DMS 273 treated with DMSO at 0.1 percent for 48 hours (cell line): Measurements from ENCODE around the gene ANTKMT.
A peak's percentile ranks its signal among the peaks of the same experiment; 100 is the strongest.
"Not testable (repeated sequence)": the region's sequence is repeated elsewhere in the genome, so short reads cannot be mapped to it uniquely, and the experiment has no call there.

ENCODE experiments used
- DNase-seq: peaks from one replicate; lab custom pipeline; 2025; lab: John Stamatoyannopoulos, UW

Gene ANTKMT

DNA sequence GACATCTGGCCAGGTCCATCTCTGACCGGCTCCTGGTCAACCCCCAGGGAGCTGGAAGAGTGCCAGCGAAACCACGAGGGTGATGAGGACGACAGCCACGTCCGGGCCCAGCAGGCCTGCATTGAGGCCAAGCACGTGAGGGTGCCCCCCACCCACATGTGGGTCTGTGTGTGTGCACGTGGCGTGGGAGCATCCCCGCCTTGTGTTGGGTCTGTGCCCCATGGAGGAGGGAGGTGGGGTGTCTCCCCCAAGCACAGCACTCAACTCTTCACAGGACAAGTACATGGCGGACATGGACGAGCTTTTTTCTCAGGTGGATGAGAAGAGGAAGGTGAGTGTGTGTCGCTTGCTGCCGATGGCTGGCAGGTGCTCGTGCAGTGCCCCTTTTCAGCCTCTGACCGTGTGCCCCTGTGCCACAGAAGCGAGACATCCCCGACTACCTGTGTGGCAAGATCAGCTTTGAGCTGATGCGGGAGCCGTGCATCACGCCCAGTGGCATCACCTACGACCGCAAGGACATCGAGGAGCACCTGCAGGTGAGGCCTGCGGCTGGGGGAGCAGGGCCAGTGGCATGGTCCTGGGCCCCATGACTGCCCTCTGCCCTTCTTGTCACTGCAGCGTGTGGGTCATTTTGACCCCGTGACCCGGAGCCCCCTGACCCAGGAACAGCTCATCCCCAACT, 39.1 kb upstream of the ANTKMT start:
- no peak for DNase-seq

DNA sequence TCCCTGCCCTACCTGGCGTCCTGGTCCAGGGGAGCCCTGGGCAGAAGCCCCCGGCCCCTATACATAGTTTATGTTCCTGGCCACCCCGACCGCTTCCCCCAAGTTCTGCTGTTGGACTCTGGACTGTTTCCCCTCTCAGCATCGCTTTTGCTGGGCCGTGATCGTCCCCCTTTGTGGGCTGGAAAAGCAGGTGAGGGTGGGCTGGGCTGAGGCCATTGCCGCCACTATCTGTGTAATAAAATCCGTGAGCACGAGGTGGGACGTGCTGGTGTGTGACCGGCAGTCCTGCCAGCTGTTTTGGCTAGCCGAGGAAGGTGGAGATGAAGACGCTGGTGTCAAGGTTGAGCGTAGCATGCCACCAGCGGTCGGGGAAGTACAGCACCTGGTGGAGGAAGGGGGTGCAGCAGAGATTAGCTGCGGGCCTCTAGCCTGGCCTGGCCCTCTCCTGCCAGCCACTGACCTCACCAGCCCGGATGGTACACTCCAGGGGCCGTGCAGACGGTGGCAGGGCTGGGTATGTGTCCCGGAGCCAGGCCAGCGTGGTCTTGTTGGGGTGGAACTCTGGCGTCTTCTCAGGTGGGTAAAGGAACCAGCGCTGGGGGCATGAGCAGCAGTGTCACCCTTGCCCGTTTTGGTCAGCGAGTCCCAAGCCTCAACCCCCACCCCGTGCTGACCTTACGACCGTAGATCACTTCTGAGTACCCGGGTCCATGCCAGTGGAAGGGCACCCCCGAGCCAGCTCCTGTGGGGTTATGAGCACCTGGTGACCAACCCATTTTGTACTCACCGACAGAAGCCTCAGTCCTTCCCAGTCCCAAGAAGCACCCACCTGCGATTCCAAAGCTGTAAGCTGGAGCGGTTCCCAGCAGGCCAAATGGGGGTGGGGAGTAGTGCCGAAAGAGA, 38.2 kb upstream of the ANTKMT start:
- DNase-seq = no peak

- no peak for DNase-seq
These were observed 37.4 kb upstream of the ANTKMT start for GRCh38 chr16:683396-684070.

DNA sequence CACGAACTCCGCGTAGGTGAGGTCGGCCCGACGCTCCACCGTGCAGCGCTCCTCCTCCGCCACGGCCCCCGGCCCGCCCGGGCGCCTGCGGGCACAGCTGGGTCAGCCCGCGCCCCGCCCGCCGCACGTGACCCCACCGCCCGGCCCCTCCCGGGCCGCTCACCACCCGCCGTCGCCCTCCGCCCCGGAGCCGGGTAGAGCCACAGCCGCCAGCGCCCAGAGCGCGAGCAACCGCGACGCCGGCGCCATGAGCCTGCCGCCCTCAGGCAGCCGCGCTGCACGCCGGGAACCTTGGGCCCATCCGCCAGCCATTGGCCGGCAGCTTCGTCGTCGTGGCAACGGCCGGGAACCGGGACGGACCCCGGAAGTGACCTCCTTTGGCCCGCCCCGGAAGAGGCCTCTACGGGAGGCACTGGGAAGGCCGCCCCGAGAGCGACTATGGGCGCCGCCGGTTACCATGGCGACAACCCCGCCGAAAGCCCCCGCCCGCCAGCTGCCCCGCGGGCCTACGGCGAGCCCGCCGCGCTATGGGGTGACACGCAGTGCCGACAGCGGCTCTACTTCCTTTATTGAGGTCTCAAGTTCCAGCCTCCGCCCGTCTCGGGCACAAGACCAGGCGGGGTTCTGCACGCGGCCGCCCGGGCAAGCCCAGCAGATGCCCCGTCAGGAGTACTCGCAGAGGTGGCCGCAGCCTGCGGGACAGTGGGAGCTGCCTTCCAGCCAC, 36.7 kb upstream of the ANTKMT start, which contains the start of gene JMJD8:
Gene JMJD8, minus strand, starts transcription at position 264 of the 724 bp plus-strand sequence. Its CDS starts 15 bp downstream, at position 249.
- peak; percentile 83 for DNase-seq

DNA sequence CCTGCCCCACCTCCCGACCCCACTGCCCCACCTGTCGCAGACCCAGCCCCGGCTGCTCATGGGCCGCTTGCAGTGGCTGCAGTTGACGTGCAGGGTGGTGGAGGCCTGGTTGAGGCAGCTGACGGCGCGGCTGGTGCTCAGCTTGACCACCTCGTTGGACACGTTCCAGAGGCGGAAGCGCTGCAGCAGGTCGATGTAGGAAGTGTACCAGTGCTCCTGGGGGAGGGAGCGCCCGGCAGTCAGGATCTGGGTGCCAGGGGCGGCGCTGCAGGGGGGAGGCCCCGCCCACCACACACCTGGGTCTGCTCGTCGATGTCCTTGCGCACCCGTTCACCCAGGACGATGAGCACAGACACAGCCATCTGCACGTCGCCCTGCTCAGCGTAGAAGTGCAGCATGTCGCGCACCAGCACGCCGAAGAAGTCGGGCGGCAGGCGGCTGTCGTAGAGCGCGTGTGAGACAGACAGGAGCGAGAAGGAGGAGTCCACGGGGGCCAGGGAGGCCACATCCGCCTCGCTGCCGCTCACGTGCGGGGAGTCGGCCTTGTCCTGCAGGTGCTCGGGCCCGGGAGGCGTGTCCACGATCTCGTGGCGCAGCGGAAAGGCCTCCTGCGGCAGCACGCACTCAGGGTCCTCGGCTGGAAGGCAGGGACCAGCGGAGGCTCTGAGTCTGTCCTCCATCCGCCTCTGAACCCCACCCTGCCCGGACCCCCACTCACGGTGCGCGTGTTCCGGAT, 35.8 kb upstream of the ANTKMT start:
- no peak for DNase-seq

DNA sequence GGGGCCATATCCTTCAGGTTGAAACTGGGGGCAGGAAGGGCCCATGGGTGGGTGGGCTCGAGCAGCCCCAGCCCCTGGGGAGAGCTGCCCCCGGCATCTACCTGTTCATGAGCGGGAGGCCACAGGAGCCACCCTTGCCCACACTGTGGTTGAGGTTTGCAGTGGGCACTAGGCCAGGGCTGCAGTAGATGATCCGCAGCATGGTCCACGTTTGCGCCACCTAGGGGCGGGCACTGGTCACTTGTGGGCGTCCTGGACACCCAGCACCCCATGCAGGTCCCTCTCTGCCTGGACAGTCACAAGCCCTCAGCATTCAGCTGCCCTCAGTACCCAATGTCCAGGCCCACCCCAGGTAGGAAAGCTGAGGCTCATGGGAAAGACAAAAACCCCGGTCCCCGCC, 35.0 kb upstream of the ANTKMT start:
- DNase-seq = no peak

DNA sequence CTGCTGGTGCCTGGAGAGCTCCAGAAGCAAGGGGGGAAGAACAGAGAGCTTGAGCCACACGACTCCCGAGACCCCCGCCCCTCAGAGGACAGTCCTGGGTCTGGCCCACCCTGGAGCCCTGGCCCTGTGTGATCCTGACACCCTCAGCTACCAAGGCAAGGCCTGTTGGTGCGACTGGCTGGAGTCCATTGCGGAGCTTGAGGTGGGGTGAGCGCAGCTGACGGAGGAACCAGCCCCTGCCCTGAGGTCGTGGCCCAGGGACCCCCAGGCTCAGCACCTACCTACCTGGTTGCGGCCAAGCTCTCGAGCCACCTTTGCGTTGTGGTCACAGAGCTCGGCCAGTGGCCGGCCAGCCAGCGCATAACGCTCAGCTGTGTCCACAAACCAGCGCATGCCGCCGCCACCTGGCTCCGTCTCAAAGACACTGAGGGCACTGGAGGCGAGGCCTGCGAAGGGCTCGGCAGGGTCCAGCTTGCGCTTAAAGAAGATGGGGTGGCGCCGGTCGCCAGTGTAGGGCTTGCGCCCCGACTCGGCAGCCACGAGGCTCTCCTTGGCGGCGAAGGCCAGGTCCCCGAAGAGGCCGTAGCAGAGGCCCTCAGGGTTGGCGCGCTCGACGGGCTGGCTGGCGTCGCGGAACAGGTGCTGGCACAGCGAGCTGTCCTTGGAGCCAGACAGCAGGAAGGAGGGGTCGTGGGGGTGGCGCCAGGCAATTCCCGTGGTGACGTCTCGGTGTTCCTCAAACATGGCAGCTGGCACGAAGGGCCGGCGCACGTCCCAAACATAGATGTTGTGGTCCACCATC, 34.3 kb upstream of the ANTKMT start:
- DNase-seq = no peak

DNA sequence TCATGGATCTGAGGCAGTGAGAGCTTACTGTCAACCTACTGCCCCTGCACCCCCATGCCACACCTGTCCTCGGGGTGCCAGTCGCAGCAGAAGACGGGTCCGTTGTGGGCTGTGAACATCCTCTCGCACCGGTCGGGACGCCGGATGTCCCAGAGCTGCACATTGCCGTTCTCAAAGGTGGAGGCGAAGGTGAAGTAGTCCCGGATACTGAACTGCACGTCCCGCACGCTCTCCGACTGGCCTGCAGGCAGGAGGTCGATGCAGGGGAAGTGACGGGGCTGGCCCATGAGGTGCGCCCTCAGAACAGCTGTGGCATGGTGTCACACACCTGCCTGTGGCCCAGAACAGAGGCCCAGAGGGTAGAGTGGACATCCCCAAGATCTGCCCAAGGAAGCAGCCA, 33.4 kb upstream of the ANTKMT start:
- DNase-seq = no peak

- DNase-seq = no peak
These were observed 31.6 kb upstream of the ANTKMT start for GRCh38 chr16:689175-689897.

- DNase-seq = not testable (repeated sequence)
These were observed 29.7 kb upstream of the ANTKMT start for GRCh38 chr16:691242-691641.

DNA sequence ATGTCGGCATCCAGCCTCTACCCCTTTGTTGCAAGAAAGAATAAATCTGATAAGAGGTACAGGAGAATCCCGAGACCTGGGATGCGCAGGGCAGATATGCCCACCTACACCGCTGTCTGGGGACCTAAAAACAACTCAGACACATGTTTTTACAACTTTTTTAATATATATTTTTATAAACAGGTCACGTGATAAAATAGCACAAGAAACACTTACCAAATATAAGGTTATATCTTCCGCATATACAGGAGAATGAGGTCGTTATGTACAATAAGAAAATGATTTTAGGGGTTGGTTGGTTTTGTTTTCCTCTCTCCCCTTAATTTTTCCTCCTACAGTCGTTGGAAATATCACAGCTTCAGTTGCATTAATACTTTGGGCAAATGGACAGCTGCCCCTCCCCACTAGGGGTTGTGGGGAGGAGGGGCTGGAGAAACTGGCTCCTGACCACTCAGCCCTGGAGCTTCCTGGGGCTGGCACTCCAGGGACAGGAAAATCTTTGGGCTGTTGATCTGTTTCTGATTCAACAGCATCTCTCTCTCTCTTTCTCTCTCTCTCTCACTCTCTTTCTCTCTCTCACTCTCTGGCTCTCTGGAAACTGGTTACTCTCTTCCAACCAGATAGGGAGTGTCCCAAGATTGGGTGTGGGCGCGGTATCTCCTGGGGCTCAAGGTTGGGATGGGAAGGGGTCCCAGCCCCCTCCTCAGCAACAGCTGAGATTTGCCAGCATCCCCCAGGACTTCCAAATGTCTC, 28.4 kb upstream of the ANTKMT start:
- no peak for DNase-seq

- no peak for DNase-seq
These were observed 27.6 kb upstream of the ANTKMT start for GRCh38 chr16:693364-693763.

DNA sequence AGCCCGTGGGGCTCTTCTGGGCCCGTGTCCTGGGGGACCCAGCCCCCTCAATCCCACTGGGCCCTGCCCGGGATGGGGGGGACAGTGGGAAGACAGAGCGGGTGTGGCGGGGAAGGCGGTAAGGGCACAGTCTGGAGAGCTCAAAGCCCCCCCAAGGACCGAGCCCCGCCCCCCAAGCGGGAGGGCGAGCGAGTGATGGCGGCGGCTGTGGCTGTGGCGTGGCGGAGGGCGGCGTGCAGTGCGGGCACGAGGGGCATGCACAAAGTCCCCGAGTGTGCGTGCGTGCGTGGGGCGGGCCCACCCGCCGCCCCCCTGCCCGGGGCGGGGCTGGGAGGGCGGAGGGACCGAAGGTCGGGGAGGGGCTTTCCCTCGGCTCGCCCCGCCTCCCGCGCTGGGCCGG, 27.2 kb upstream of the ANTKMT start:
- no peak for DNase-seq

DNA sequence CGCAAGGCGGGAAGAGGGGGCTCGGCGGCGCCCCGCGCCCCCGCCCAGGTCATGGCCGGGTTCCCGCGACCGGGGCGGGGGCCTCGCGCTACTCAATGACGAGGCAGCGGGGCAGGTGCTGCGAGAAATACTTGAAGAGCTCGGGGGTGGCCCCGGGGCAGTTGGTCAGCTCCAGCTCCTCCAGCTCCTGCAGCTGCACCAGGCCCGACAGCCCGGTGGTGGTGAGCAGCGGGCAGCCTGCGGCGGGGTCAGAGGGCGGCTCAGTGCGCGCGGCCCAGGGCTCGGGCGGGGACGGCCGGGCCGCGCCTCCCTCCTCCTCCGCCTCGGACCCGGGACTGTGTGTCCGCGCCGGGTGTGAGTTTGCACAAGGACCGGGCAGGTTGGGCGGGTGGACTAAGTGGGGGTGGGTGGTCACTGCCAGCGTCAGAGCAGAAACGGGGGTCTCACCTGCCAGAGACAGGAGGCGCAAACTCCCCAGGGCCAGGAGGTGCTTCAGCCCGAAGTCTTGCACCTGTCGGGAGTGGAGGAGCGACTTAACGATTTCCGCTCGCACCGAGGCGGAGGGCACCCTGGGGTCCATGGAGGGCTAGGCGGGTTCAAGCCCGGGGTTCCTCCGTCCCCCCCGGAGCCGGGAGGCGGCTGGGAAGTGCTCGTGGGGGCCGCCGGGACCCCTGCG, 26.6 kb upstream of the ANTKMT start:
- no peak for DNase-seq

DNA sequence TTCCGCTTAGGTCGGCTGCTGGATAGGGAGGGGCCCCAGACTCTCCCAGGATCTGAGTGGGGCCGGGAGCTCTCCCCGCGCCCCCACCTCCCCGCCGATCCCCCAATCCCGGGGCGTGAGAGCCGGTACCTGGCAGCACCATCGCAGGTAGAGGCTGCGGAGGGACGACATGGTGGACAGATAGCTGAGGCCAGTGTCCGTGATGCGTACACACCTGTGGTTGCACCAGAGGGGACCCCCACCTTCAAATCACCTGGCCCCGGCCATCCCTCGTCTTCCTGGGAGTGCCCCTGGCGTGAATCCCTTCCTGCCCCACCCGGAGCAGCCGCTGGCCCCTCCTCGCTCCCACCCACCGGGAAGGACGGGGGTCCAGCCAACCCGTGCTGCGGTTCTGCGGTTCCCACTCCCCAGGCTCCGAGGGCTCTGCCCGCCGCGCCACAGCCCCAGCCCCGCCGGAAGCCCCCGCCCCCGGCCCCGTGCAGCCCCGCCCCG, 26.0 kb upstream of the ANTKMT start:
- DNase-seq = no peak

DNA sequence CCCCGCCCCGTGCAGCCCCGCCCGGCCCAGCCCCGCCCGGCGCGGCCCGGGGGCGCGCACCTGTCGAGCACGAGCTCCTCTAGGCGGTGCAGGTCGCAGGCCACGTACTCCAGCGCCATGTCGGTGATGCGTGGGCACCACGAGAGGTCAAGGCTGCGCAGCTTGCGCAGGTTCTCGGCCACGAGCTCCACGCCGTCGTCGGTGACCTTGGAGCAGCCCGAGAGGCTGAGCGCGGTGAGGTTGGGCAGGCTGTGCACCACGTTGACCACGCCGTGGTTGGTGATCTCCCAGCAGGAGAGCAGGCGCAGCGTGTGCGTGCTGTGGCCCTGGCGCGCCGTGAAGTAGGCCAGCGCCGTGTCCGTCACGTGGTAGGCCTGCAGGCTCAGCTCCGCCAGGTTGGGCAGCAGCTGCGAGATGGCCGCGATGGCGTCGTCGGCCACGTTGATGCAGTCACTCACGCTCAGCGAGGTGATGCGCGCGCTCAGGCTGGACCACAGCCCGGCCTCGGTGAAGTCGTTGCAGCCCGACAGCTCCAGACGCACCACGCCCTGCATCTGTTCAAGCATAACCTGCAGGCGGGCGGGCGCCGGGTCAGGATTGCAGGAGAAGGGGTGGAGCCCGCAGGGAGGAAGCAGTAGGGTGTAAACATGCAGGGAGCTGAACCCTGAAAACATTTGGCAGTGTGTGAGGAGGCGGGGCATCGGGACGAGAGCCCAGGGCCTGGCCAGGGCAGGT, 25.4 kb upstream of the ANTKMT start:
- no peak for DNase-seq

- DNase-seq = no peak
These were observed 21.9 kb upstream of the ANTKMT start for GRCh38 chr16:698911-699671.
